OCI-LY7 (cell line): ENCODE measurements around the gene ANO9.

Source experiments
- EZH2phosphoT487 ChIP-seq: fragments of 200-600 bp; sonication (generic); IDR thresholded peaks from 2 replicates; pipeline ENCODE4 v1.6.1; 2018; ENCODE audit warnings: low read depth, borderline replicate concordance, mild to moderate bottlenecking, mixed run types, antibody characterized with exemption, low read length, moderate library complexity, mixed read lengths
- TF ChIP-seq, protein P1 (sequence below): fragments of 200-600 bp; sonication (generic); conservative IDR thresholded peaks from 2 replicates; pipeline ENCODE4 v1.5.1; 2014; ENCODE audit warnings: mild to moderate bottlenecking, antibody characterized with exemption, low read length, moderate library complexity, mixed read lengths

DNA sequence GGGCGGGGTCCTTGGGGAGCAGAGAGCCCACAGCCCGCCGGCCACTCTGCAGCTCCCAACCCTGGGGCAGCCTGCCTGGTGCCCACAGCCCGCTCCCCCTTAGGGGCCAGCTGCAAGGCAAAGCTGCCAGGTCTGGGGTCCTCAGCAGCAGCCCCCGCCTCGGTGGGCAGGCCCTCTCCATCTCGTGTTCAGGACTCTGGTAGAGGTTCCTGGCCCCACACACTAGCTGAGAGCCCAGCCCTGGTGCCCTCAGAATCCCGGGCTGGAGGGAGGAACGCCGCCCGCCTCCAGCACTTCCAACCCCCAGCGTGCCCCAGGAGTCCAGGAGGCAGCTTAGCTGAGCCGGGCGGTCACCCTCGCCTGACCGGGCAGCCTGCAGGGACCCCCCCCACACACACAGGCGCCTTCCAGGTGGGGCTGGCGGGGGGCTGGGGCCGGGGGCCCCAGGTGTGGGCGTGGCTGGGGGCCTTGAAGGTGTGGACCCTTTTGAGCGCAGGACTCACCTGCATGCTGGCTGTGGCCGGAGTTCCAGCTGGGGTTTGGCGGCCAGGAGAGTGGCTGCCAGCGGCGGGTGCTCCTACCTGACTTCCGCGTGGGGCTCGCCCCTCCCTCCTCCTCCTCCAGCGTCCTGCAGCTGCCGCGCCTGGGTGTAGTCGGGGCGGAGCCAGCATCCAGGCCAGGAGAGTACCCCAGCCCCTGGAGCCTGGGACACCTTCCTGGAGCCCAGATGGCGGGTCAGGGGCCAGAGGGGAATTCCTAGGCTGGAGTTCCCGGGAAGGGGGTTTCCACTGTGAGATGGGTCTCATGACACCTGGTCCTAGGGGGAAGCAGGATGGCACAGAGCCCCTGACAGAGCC lies at the start of gene ANO9:
- TF ChIP-seq EZH2phosphoT487 = no peak
- TF ChIP-seq, protein P1, sequence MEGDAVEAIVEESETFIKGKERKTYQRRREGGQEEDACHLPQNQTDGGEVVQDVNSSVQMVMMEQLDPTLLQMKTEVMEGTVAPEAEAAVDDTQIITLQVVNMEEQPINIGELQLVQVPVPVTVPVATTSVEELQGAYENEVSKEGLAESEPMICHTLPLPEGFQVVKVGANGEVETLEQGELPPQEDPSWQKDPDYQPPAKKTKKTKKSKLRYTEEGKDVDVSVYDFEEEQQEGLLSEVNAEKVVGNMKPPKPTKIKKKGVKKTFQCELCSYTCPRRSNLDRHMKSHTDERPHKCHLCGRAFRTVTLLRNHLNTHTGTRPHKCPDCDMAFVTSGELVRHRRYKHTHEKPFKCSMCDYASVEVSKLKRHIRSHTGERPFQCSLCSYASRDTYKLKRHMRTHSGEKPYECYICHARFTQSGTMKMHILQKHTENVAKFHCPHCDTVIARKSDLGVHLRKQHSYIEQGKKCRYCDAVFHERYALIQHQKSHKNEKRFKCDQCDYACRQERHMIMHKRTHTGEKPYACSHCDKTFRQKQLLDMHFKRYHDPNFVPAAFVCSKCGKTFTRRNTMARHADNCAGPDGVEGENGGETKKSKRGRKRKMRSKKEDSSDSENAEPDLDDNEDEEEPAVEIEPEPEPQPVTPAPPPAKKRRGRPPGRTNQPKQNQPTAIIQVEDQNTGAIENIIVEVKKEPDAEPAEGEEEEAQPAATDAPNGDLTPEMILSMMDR = no peak
